Measurements from ENCODE around the gene MCHR1.
"Not testable (repeated sequence)": the region's sequence is repeated elsewhere in the genome, so short reads cannot be mapped to it uniquely, and the experiment has no call there.

DNA sequence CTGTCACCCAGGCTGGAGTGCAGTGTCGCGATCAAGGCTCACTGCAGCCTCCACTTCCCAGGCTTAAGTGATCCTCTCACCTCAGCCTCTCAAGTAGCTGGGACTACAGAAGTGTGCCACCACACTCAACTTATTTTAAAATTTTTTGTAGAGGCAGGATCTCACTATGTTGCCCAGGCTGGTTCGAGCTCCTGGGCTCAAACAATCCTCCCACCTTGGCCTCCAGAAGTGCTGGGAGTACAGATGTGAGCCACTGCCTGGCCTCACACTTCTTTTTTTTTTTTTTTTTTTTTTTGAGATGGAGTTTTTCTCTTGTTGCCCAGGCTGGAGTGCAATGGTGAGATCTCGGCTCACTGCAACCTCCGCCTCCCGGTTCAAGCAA is 40.9 kb downstream of the MCHR1 start:
- TF ChIP-seq, protein P1, sequence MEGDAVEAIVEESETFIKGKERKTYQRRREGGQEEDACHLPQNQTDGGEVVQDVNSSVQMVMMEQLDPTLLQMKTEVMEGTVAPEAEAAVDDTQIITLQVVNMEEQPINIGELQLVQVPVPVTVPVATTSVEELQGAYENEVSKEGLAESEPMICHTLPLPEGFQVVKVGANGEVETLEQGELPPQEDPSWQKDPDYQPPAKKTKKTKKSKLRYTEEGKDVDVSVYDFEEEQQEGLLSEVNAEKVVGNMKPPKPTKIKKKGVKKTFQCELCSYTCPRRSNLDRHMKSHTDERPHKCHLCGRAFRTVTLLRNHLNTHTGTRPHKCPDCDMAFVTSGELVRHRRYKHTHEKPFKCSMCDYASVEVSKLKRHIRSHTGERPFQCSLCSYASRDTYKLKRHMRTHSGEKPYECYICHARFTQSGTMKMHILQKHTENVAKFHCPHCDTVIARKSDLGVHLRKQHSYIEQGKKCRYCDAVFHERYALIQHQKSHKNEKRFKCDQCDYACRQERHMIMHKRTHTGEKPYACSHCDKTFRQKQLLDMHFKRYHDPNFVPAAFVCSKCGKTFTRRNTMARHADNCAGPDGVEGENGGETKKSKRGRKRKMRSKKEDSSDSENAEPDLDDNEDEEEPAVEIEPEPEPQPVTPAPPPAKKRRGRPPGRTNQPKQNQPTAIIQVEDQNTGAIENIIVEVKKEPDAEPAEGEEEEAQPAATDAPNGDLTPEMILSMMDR (conservative IDR thresholded peaks at IDR 0.05; ENCODE audit: low read depth in 2 of 2), result not testable (repeated sequence)
- not testable (repeated sequence) for TF ChIP-seq EZH2phosphoT487 (IDR thresholded peaks at IDR 0.05; ENCODE audit: unreplicated experiment); REST (IDR thresholded peaks at IDR 0.05; ENCODE audit: unreplicated experiment); CREB1 (CRISPR knock-in tag; IDR thresholded peaks at IDR 0.05; ENCODE audit: low read depth); POLR2AphosphoS5 (IDR thresholded peaks at IDR 0.05; ENCODE audit: low read depth); ZNF331 (CRISPR knock-in tag; IDR thresholded peaks at IDR 0.05; ENCODE audit: low read depth); EZH2 (IDR thresholded peaks at IDR 0.05; ENCODE audit: low read depth, unreplicated experiment); JUNB (IDR thresholded peaks at IDR 0.05; ENCODE audit: unreplicated experiment); ETS1 (IDR thresholded peaks at IDR 0.05); STAT1 (IDR thresholded peaks at IDR 0.05; ENCODE audit: unreplicated experiment); NANOG (IDR thresholded peaks at IDR 0.05; ENCODE audit: borderline replicate concordance); ZNF114 (CRISPR knock-in tag; IDR thresholded peaks at IDR 0.05)
- TF ChIP-seq, protein P2, sequence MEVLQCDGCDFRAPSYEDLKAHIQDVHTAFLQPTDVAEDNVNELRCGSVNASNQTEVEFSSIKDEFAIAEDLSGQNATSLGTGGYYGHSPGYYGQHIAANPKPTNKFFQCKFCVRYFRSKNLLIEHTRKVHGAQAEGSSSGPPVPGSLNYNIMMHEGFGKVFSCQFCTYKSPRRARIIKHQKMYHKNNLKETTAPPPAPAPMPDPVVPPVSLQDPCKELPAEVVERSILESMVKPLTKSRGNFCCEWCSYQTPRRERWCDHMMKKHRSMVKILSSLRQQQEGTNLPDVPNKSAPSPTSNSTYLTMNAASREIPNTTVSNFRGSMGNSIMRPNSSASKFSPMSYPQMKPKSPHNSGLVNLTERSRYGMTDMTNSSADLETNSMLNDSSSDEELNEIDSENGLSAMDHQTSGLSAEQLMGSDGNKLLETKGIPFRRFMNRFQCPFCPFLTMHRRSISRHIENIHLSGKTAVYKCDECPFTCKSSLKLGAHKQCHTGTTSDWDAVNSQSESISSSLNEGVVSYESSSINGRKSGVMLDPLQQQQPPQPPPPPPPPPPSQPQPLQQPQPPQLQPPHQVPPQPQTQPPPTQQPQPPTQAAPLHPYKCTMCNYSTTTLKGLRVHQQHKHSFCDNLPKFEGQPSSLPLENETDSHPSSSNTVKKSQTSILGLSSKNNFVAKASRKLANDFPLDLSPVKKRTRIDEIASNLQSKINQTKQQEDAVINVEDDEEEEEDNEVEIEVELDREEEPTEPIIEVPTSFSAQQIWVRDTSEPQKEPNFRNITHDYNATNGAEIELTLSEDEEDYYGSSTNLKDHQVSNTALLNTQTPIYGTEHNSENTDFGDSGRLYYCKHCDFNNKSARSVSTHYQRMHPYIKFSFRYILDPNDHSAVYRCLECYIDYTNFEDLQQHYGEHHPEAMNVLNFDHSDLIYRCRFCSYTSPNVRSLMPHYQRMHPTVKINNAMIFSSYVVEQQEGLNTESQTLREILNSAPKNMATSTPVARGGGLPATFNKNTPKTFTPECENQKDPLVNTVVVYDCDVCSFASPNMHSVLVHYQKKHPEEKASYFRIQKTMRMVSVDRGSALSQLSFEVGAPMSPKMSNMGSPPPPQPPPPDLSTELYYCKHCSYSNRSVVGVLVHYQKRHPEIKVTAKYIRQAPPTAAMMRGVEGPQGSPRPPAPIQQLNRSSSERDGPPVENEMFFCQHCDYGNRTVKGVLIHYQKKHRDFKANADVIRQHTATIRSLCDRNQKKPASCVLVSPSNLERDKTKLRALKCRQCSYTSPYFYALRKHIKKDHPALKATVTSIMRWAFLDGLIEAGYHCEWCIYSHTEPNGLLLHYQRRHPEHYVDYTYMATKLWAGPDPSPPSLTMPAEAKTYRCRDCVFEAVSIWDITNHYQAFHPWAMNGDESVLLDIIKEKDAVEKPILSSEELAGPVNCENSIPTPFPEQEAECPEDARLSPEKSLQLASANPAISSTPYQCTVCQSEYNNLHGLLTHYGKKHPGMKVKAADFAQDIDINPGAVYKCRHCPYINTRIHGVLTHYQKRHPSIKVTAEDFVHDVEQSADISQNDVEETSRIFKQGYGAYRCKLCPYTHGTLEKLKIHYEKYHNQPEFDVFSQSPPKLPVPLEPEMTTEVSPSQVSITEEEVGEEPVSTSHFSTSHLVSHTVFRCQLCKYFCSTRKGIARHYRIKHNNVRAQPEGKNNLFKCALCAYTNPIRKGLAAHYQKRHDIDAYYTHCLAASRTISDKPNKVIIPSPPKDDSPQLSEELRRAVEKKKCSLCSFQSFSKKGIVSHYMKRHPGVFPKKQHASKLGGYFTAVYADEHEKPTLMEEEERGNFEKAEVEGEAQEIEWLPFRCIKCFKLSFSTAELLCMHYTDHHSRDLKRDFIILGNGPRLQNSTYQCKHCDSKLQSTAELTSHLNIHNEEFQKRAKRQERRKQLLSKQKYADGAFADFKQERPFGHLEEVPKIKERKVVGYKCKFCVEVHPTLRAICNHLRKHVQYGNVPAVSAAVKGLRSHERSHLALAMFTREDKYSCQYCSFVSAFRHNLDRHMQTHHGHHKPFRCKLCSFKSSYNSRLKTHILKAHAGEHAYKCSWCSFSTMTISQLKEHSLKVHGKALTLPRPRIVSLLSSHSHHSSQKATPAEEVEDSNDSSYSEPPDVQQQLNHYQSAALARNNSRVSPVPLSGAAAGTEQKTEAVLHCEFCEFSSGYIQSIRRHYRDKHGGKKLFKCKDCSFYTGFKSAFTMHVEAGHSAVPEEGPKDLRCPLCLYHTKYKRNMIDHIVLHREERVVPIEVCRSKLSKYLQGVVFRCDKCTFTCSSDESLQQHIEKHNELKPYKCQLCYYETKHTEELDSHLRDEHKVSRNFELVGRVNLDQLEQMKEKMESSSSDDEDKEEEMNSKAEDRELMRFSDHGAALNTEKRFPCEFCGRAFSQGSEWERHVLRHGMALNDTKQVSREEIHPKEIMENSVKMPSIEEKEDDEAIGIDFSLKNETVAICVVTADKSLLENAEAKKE (CRISPR knock-in tag; IDR thresholded peaks at IDR 0.05), result not testable (repeated sequence)

Measured in GM23338 (cell line).